ENCODE data around the gene CPSF4. TPM values are rescaled to one million over a fixed set of nuclear protein-coding genes. Genes with fewer than 3 reads are reported as not detected.
A peak's percentile ranks its signal among the peaks of the same experiment; 100 is the strongest.

Gene CPSF4
- 26.9 TPM for total RNA-seq
- long read RNA-seq, transcript CPSF4-201 (8 exons, 1,691 nt), result minor isoform, 14 of 82 reads
- long read RNA-seq, transcript CPSF4-204 (8 exons, 1,738 nt), result major isoform, 31 of 82 reads
- long read RNA-seq, partial matches to known transcripts, result 15 of 82 reads
- long read RNA-seq, other reads (novel, unspliced or antisense), result 22 of 82 reads

- intact Hi-C loops (cut with DNase I), result no loop called here
- Histone ChIP-seq H3K4me3 (peak within 1 kb of the TSS; percentile 99), H3K27me3 (no peaks in the 10 kb centered on the region), H3K27ac (peak within 1 kb of the TSS; percentile 85), H3K4me1 (peaks cover 24% of the 10 kb centered on the region), H3K36me3 (peaks cover 26% of the 10 kb centered on the region), H3K9me3 (no peaks in the 10 kb centered on the region)
- DNase-seq (peak; percentile 98), ATAC-seq (peak; percentile 98)
- no peak for TF ChIP-seq CTCF (IDR thresholded peaks at IDR 0.05)
These were observed at the start of gene CPSF4, which contains the start of gene PTCD1 for GRCh38 chr7:99438573-99439480. Gene CPSF4, plus strand, starts transcription at chr7:99438943. Its CDS starts 140 bp downstream, at chr7:99439083. Gene PTCD1, minus strand, starts transcription at chr7:99438798. Its CDS starts 3,556 bp downstream, at chr7:99435242.

GRCh38 chr7:99389772-99390171 lies 49.0 kb upstream of the CPSF4 start:
- intact Hi-C loops (cut with DNase I), result no loop called here
- Histone ChIP-seq H3K36me3 (peaks cover 83% of the 10 kb centered on the region), H3K9me3 (no peaks in the 10 kb centered on the region), H3K4me3 (no peak overlapping the region), H3K27me3 (no peaks in the 10 kb centered on the region), H3K27ac (no peak overlapping the region), H3K4me1 (peaks cover 14% of the 10 kb centered on the region)
- ATAC-seq (no peak), DNase-seq (no peak)
- TF ChIP-seq CTCF (IDR thresholded peaks at IDR 0.05), result no peak

- ATAC-seq (no peak), DNase-seq (no peak)
- Histone ChIP-seq H3K9me3 (no peaks in the 10 kb centered on the region), H3K27ac (no peak overlapping the region), H3K36me3 (peaks cover 89% of the 10 kb centered on the region), H3K27me3 (no peaks in the 10 kb centered on the region), H3K4me3 (no peak overlapping the region), H3K4me1 (peaks cover 9% of the 10 kb centered on the region)
- no peak for TF ChIP-seq CTCF (IDR thresholded peaks at IDR 0.05)
- intact Hi-C loops (cut with DNase I), result no loop called here
These were observed 47.7 kb upstream of the CPSF4 start for GRCh38 chr7:99390941-99391602.

GRCh38 chr7:99392046-99392445 lies 46.7 kb upstream of the CPSF4 start:
- intact Hi-C loops (cut with DNase I), result no loop called here
- no peak overlapping the region for H3K27ac ChIP-seq
- H3K4me1 ChIP-seq, result peaks cover 9% of the 10 kb centered on the region
- peak overlapping the region; percentile 50 for H3K4me3 ChIP-seq
- no peaks in the 10 kb centered on the region for H3K27me3 ChIP-seq
- ATAC-seq (no peak), DNase-seq (no peak)
- H3K36me3 ChIP-seq, result peaks cover 87% of the 10 kb centered on the region
- no peaks in the 10 kb centered on the region for H3K9me3 ChIP-seq
- TF ChIP-seq CTCF (IDR thresholded peaks at IDR 0.05), result no peak

DNA sequence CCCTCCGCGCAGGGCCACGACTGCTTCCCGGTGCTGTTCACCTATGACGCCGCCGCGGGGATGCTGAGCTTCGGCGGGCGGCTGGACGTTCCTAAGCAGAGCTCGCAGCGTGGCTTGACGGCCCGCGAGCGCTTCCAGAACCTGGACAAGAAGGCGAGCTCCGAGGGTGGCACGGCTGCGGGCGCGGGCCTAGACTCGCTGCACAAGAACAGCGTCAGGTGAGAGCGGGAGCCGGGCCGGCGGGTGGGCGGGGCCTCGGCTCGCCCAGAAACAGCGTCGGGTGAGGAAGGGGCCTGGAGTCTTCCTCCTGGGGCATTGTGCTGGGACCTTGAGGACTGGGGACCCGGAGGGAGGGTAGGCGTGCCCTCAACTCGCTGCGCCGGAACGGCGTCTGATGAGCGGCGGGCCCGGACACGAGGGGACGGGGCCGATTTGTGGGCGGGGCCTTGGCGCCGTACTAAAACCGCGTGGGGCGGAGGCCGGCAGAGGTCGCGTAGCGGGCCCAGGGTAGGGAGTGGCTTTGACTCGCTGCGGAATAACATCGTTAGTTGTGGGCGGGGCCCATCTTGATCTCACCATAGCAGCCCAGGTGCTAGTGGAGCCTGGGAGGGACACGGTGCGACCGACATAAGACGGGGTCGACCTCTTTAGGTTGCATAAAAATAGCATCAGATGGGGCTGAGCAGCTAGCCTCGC lies 45.9 kb upstream of the CPSF4 start:
- intact Hi-C loops (cut with DNase I), result no loop called here

More for the DNA sequence above, 45.9 kb upstream of the CPSF4 start:
- H3K4me1 ChIP-seq, result peaks cover 9% of the 10 kb centered on the region
- TF ChIP-seq CTCF (IDR thresholded peaks at IDR 0.05), result no peak
- DNase-seq, result peak; percentile 88
- no peaks in the 10 kb centered on the region for H3K9me3 ChIP-seq
- no peaks in the 10 kb centered on the region for H3K27me3 ChIP-seq
- H3K27ac ChIP-seq, result peak overlapping the region; percentile 70
- H3K4me3 ChIP-seq, result peak overlapping the region; percentile 50
- peak; percentile 85 for ATAC-seq
- H3K36me3 ChIP-seq, result peaks cover 89% of the 10 kb centered on the region

Data from upper lobe of right lung (tissue), 1 donor.